Measurements from ENCODE around the gene DPEP2. TPM values are rescaled to one million over a fixed set of nuclear protein-coding genes. Genes with fewer than 3 reads are reported as not detected.
A peak's percentile ranks its signal among the peaks of the same experiment; 100 is the strongest.

The DPEP2 gene
- total and polyA plus RNA-seq, 2 of the 13 experiments (the other 11 are each of a cell fraction or from before 2014, with no cell fraction given) = 0.18 TPM; not detected in 1

- peak overlapping the region; percentile 34; the same call in 1 of the 2 replicates for H3K4me2 ChIP-seq (ENCODE audit: low read depth, low read length)
- no peak overlapping the region for H3K27ac ChIP-seq (ENCODE audit: extremely low read length, insufficient read depth, low read length)
- intact Hi-C loops (cut with micrococcal nuclease; ENCODE audit: unreplicated experiment) = no loop called here
- ChIA-PET CTCF (ENCODE audit: low intra/inter-chr PET ratio, low total read pairs) (no interaction called here), POLR2A (interaction anchor here (0.5 to 12.9 kb wide), 8 partner anchors 10 to 485 kb away, joined by 3 to 226 read pairs (median 10); partner anchors contain the start of genes LCAT and PSMB10)
- H3K9ac ChIP-seq (ENCODE audit: insufficient read depth, low read depth, low read length) = no peak overlapping the region
- no peaks in the 10 kb centered on the region for H3K9me3 ChIP-seq (ENCODE audit: low read length)
- peaks cover 28 to 40% of the 10 kb centered on the region in 2 experiments for H3K36me3 ChIP-seq (replicated peaks in 1 of 2; ENCODE audit: control insufficient read depth in 1 of 2, insufficient read depth in 2 of 2, low read length in 2 of 2)
- H3K4me1 ChIP-seq (ENCODE audit: insufficient read depth, low read length) = peaks cover 45% of the 10 kb centered on the region
- BruUV-seq (replicated peaks) = no TSS peak
- H3K79me2 ChIP-seq (ENCODE audit: insufficient read depth, low read length) = peaks cover 72% of the 10 kb centered on the region
- FAIRE-seq = no peak
- H3K4me3 ChIP-seq (replicated peaks in 1 of 3; ENCODE audit: insufficient read depth in 1 of 3, low read depth in 2 of 3, low read length in 3 of 3) = no peak overlapping the region
- no peak for ATAC-seq
- H3K27me3 ChIP-seq (ENCODE audit: control insufficient read depth in 1 of 2, insufficient read depth in 2 of 2, low read length in 2 of 2) = no peaks in the 10 kb centered on the region; a peak in 1 of 5 replicates
- peaks cover 21% of the 10 kb centered on the region for H4K20me1 ChIP-seq (ENCODE audit: insufficient read depth, low read length)
- in situ Hi-C loops (cut with HindIII; ENCODE audit: extremely low pct_ligation_motif_present, low pct_unique_long_range_greater_than_20kb) = no loop called here
- WGBS (ENCODE audit: low lambda C conversion rate) = 90% methylated on average over 6 of the region's 6 CpGs
- no peak overlapping the region for H2AFZ ChIP-seq (ENCODE audit: low read length)
- no peak for DNase-seq (ENCODE audit: low spot score)
- TF ChIP-seq TFDP1 (CRISPR knock-in tag; IDR thresholded peaks at IDR 0.05; ENCODE audit: borderline replicate concordance) (no peak), ADNP (CRISPR knock-in tag; IDR thresholded peaks at IDR 0.05) (no peak), BRCA1 (CRISPR knock-in tag; IDR thresholded peaks at IDR 0.05) (no peak), KLF13 (CRISPR knock-in tag; IDR thresholded peaks at IDR 0.05) (no peak), ZNF335 (CRISPR knock-in tag; IDR thresholded peaks at IDR 0.05) (no peak), HOXA9 (CRISPR knock-in tag; IDR thresholded peaks at IDR 0.05; ENCODE audit: borderline replicate concordance) (no peak), ZNF17 (CRISPR knock-in tag; IDR thresholded peaks at IDR 0.05) (no peak), POLR2A (IDR thresholded peaks at IDR 0.05; ENCODE audit: insufficient read depth in 1 of 2, low read depth in 2 of 2, low read length in 2 of 2) (peak; percentile 23 to 53; a peak in 2 of 4 replicates), MTF2 (CRISPR knock-in tag; IDR thresholded peaks at IDR 0.05; ENCODE audit: borderline replicate concordance) (no peak), ELF4 (CRISPR knock-in tag; IDR thresholded peaks at IDR 0.05; ENCODE audit: borderline replicate concordance) (no peak), NFYC (CRISPR knock-in tag; IDR thresholded peaks at IDR 0.05) (no peak), ZNF543 (CRISPR knock-in tag; IDR thresholded peaks at IDR 0.05) (no peak), ZEB1 (IDR thresholded peaks at IDR 0.05; ENCODE audit: insufficient replicate concordance, low read depth) (no peak), ZNF329 (CRISPR knock-in tag; IDR thresholded peaks at IDR 0.05; ENCODE audit: low read depth) (no peak), HDAC2 (CRISPR knock-in tag; IDR thresholded peaks at IDR 0.05) (0 out of 2 replicates have a peak, but pooled peaks have one; percentile 13)
- TF ChIP-seq, protein P1, sequence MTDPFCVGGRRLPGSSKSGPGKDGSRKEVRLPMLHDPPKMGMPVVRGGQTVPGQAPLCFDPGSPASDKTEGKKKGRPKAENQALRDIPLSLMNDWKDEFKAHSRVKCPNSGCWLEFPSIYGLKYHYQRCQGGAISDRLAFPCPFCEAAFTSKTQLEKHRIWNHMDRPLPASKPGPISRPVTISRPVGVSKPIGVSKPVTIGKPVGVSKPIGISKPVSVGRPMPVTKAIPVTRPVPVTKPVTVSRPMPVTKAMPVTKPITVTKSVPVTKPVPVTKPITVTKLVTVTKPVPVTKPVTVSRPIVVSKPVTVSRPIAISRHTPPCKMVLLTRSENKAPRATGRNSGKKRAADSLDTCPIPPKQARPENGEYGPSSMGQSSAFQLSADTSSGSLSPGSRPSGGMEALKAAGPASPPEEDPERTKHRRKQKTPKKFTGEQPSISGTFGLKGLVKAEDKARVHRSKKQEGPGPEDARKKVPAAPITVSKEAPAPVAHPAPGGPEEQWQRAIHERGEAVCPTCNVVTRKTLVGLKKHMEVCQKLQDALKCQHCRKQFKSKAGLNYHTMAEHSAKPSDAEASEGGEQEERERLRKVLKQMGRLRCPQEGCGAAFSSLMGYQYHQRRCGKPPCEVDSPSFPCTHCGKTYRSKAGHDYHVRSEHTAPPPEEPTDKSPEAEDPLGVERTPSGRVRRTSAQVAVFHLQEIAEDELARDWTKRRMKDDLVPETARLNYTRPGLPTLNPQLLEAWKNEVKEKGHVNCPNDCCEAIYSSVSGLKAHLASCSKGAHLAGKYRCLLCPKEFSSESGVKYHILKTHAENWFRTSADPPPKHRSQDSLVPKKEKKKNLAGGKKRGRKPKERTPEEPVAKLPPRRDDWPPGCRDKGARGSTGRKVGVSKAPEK (CRISPR knock-in tag; IDR thresholded peaks at IDR 0.05; ENCODE audit: borderline replicate concordance) = no peak
- TF ChIP-seq, protein P2, sequence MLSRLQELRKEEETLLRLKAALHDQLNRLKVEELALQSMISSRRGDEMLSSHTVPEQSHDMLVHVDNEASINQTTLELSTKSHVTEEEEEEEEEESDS (CRISPR knock-in tag; IDR thresholded peaks at IDR 0.05; ENCODE audit: borderline replicate concordance) = no peak
- TF ChIP-seq, protein P3, sequence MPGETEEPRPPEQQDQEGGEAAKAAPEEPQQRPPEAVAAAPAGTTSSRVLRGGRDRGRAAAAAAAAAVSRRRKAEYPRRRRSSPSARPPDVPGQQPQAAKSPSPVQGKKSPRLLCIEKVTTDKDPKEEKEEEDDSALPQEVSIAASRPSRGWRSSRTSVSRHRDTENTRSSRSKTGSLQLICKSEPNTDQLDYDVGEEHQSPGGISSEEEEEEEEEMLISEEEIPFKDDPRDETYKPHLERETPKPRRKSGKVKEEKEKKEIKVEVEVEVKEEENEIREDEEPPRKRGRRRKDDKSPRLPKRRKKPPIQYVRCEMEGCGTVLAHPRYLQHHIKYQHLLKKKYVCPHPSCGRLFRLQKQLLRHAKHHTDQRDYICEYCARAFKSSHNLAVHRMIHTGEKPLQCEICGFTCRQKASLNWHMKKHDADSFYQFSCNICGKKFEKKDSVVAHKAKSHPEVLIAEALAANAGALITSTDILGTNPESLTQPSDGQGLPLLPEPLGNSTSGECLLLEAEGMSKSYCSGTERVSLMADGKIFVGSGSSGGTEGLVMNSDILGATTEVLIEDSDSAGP (CRISPR knock-in tag; IDR thresholded peaks at IDR 0.05; ENCODE audit: borderline replicate concordance) = 0 out of 2 replicates have a peak, but pooled peaks have one; percentile 7
These were observed 34.7 kb downstream of the DPEP2 start for GRCh38 chr16:67964477-67965131.

All from HepG2 (cell line).